Rectal smooth muscle tissue (tissue), 1 donor: ENCODE measurements around the gene DIP2B.

Source experiments
- H3K27ac ChIP-seq: one replicate; pipeline ENCODE4 v1.7.0; 2013; ENCODE audit warnings: low read depth, low read length, inconsistent platforms
- H3K27me3 ChIP-seq: one replicate; pipeline ENCODE4 v1.7.0; 2013; ENCODE audit warnings: low read length; ENCODE audit not compliant: control insufficient read depth, insufficient read depth
- H3K36me3 ChIP-seq: one replicate; pipeline ENCODE4 v1.7.0; 2013; ENCODE audit warnings: low read length; ENCODE audit not compliant: control insufficient read depth, insufficient read depth
- H3K4me1 ChIP-seq: one replicate; pipeline ENCODE4 v1.7.0; 2013; ENCODE audit warnings: low read length; ENCODE audit not compliant: control insufficient read depth, insufficient read depth
- H3K4me3 ChIP-seq: one replicate; pipeline ENCODE4 v1.7.0; 2013; ENCODE audit warnings: low read length
- H3K9ac ChIP-seq: one replicate; pipeline ENCODE4 v1.7.0; 2013; ENCODE audit warnings: low read length

The DIP2B gene

DNA sequence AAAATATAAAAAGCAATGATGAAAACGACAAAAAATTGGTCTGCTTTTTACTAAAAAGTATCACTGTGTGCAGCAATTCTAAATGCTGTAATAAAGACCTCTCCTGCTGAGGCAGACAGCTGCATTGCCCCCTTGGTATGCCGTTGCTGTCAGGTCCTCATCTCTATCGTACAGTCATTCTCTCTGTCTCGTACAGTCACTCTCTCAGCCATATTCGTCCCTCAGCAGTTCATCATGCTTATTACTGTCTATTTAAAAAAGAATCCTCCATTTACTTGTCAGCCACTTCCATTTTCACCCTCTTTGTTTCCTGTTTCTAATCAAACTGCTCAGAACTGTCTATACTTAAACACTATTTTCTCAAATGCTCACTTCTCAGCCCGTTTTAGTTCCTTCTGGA lies 123.6 kb downstream of the DIP2B start:
- Histone ChIP-seq H3K27me3 (no peaks in the 10 kb centered on the region), H3K36me3 (peaks cover 5% of the 10 kb centered on the region), H3K27ac (no peak overlapping the region), H3K4me1 (no peaks in the 10 kb centered on the region), H3K4me3 (no peak overlapping the region), H3K9ac (no peak overlapping the region)

DNA sequence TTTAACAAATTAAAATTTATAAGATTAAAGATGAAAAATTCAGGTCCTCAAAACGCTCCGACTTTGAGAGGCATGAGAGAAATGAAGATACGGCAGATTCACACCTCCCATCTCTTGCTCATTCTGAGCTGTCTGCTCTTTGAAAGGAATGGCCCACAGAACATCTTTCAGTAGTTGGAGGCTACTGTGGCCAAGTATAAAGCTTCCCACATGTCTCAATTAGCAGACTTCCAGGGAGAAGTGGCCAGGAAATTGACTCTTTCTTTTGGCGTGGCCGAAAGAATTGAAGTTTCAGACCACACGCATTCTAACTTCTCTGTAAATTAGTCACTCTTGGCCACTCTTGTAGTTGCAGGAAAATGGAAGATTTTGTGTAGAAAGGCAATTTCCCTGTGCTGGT lies 129.2 kb downstream of the DIP2B start:
- no peak overlapping the region for H3K9ac ChIP-seq
- no peak overlapping the region for H3K4me3 ChIP-seq
- H3K4me1 ChIP-seq = no peaks in the 10 kb centered on the region
- H3K27ac ChIP-seq = no peak overlapping the region
- H3K36me3 ChIP-seq = peaks cover 2% of the 10 kb centered on the region
- H3K27me3 ChIP-seq = no peaks in the 10 kb centered on the region

DNA sequence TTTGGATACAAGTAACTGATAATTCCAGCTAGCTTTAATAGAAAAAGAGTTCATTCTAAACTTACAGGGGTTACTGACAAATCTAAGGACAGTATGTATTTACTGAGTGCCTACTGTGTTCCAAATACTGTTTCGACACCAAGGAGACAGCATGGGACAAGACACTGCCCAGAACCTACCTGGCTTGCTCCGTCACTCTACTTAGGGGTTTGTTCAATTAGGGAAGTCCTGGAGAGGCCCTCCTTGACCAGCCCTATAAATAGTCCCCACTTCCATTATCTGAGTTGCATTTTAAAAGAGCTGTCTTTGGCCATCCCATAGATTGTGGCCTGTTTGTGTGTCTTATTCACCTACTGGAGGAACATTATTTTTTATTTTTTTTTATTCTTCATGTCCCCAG lies 129.6 kb downstream of the DIP2B start:
- Histone ChIP-seq H3K4me3 (no peak overlapping the region), H3K4me1 (no peaks in the 10 kb centered on the region), H3K9ac (no peak overlapping the region), H3K36me3 (no peaks in the 10 kb centered on the region), H3K27ac (no peak overlapping the region), H3K27me3 (no peaks in the 10 kb centered on the region)

DNA sequence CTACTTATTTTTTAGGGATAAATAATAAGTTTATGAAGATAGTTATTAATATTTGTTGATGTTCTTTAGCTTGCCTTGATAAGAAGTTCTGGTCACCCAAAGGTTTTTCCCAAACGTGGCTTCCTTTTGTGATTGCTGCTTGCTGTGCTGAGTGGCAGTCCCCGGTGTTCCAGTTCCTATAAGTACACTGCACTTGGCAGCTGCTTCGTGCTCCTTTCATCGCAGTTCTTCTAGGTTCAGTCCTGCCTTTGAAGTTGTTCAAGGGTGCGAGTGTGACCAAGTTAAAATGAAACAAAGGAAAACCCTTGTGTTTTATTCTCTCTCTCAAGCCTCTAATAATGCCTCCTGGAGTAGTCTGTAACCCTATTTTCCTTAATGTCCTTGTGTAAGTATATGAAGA lies 130.6 kb downstream of the DIP2B start:
- Histone ChIP-seq H3K36me3 (no peaks in the 10 kb centered on the region), H3K9ac (no peak overlapping the region), H3K4me3 (no peak overlapping the region), H3K4me1 (no peaks in the 10 kb centered on the region), H3K27ac (no peak overlapping the region), H3K27me3 (no peaks in the 10 kb centered on the region)

DNA sequence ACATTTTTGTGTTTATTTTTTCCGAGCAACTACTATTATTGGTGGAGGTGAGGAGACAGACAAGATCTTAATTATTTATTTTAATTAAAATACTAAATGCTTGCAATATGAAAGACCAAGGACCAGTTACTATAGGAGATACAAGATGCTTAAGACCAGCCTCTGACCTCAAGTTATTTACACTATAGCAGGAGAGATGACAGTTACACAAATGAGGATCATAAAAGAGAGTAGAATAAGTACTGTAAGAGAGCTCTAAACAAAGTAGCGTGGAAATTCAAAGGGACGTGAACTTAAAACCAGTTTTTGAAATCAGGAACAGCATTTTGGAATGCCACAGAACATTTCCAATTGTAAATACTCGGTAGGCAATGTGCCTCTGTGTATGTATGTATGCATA lies 131.1 kb downstream of the DIP2B start:
- Histone ChIP-seq H3K9ac (no peak overlapping the region), H3K27ac (no peak overlapping the region), H3K4me1 (no peaks in the 10 kb centered on the region), H3K36me3 (no peaks in the 10 kb centered on the region), H3K27me3 (no peaks in the 10 kb centered on the region), H3K4me3 (no peak overlapping the region)

DNA sequence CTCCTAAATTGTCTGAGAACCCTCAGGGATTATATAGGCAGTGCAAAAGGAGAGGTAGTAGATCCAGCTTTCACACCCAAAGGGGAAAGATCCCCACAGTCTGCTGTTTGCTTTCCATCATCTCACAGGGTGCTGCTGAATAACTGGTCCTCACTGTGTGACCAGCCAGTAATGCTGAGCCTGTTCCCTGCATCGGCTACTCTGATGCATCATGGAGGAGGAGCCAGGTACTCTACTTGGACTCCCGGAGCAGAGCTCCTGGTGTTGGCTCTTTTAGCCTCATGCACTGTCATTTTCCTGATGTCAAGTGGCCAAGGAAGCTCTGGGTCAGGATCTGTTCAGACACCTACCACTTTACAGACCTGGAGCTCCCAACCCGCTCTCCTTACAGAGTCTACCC lies 131.7 kb downstream of the DIP2B start:
- Histone ChIP-seq H3K4me1 (no peaks in the 10 kb centered on the region), H3K4me3 (no peak overlapping the region), H3K27ac (no peak overlapping the region), H3K36me3 (no peaks in the 10 kb centered on the region), H3K9ac (no peak overlapping the region), H3K27me3 (no peaks in the 10 kb centered on the region)

DNA sequence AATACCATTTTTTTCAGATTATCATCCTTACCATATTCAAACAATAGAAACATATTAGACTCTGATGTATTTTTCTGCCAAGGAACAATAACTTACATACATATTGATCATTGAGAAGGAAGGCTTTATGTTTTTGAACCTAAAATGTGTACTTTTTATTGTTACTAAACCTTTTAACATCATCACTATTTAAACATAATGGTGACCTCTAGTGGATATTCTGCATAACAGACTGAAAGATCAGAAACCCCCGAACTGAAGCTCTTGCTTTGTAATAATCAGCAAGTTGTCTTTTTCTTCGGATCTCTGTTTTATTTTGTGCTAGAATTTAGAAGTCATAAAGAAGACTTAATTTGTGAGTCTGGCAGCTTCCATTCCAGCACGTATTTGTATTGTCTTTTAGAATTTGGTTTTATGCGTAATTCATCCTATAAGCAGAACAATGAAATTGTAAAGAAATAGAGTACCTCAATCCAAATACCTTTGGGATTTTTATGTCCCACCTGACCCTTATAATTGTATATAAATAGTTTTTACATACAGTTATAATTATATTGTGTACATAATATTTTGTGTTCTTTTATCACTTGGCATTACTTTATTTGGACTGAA lies 133.2 kb downstream of the DIP2B start:
- H3K4me1 ChIP-seq = no peaks in the 10 kb centered on the region
- H3K4me3 ChIP-seq = no peak overlapping the region
- no peaks in the 10 kb centered on the region for H3K36me3 ChIP-seq
- no peaks in the 10 kb centered on the region for H3K27me3 ChIP-seq
- H3K27ac ChIP-seq = no peak overlapping the region
- H3K9ac ChIP-seq = no peak overlapping the region

DNA sequence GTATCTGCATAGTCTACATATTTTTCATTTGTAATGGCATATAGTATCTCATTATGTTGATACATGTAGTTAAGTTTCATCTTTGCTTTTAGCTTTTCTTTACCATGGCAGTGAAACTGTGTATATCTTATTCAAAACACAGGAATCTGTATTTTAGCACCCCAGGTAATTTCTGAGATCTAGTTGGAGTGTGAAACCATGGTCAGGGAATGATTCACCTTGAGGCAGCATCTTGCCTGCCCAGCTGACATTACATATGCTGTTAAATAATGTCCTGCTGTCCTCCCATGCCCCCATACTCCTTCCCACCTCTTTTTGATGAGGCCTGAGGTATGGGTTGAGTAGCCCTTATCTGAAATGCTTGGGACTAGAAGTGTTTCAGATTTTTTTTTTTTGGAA lies 133.7 kb downstream of the DIP2B start:
- Histone ChIP-seq H3K4me3 (no peak overlapping the region), H3K27me3 (no peaks in the 10 kb centered on the region), H3K27ac (no peak overlapping the region), H3K9ac (no peak overlapping the region), H3K4me1 (no peaks in the 10 kb centered on the region), H3K36me3 (no peaks in the 10 kb centered on the region)

DNA sequence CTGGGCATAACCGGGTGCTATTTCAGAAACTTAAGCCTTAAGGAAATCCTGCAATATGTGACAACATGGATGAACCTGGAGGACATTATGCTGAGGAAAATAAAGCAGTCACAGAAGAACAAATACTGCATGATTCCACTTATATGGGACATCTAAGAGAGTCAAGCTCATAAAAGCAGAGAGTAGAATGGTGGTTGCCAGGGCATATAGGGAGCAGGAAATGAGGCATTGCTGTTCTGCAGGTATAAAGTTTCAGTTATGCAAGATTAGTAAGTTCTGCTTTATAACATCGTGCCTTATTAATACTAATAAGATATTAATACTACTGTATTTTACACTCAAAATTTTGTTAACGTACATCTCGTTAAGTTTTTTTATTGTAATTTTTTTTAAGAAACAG lies 134.9 kb downstream of the DIP2B start:
- H3K4me3 ChIP-seq = no peak overlapping the region
- H3K27ac ChIP-seq = no peak overlapping the region
- no peaks in the 10 kb centered on the region for H3K36me3 ChIP-seq
- no peaks in the 10 kb centered on the region for H3K27me3 ChIP-seq
- H3K4me1 ChIP-seq = no peaks in the 10 kb centered on the region
- H3K9ac ChIP-seq = no peak overlapping the region

DNA sequence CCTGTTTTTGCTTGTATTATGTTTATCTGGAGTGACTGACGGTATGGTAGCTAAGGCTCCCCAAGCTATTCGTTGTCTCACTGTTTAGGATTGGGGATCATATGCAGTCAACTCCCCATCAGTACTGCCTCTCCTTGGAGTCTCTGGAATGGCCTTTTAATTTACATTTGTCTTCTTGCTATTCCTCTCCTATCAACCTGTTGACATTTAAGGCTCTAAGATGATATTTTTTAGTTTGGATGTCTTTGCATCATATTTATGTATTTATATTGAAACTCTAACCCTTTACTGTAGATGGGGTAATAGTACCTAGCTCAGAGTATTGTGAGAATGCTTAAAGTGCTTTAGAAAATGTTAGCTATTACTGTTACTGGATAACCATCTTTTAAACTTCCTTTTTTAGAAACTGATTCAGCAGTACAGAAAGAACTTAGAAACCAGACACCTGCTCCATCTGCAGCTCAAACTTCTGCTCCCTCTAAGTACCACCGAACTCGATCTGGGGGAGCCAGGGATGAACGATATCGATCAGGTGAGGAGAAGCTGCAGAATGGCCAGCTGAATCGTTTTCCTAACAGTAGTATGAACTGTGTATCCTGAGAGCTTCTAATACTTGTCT lies 135.6 kb downstream of the DIP2B start:
- Histone ChIP-seq H3K4me1 (no peaks in the 10 kb centered on the region), H3K4me3 (no peak overlapping the region), H3K9ac (no peak overlapping the region), H3K27me3 (no peaks in the 10 kb centered on the region), H3K27ac (no peak overlapping the region), H3K36me3 (no peaks in the 10 kb centered on the region)

DNA sequence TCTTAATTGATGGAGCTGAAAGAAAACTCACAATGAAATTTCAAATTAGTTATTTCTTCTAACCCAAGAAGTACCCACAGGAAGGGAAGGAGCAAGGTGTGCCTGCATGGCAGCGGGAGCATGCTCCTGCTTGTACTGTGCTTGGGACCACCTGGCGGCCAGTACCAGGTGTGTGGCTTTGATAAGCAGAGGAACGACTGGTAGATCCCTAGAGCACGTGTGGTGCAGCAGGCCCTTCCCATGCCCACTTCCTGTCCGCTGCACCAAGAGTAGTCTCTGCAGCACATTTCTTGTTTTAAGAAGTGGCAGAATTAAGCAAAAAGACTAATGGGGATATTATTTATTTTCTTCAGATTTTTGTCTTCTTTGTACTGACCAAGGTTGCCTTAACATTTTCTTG lies 136.8 kb downstream of the DIP2B start:
- Histone ChIP-seq H3K9ac (no peak overlapping the region), H3K27ac (no peak overlapping the region), H3K27me3 (no peaks in the 10 kb centered on the region), H3K4me3 (no peak overlapping the region), H3K36me3 (no peaks in the 10 kb centered on the region), H3K4me1 (no peaks in the 10 kb centered on the region)

DNA sequence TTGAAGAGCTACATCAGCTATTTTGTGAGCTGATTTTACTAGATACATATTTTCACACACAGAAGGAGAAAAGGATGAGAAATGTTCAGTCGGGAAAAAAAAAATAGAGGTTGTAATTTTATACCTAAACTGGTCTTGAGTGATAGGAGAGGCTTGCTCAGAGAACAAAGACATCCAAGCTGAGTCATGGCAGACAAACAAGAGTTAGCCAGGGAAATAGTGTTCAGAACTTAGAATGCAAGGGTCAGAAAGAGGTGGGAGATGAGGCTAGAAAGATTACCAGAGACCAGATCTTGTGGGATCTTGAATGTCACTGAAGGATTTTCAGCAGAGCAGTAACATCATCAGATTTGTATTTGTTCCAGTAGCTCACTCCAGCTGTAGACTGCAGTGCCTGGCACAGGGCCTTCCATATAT lies 137.3 kb downstream of the DIP2B start:
- no peak overlapping the region for H3K4me3 ChIP-seq
- no peaks in the 10 kb centered on the region for H3K27me3 ChIP-seq
- H3K36me3 ChIP-seq = no peaks in the 10 kb centered on the region
- no peak overlapping the region for H3K9ac ChIP-seq
- no peaks in the 10 kb centered on the region for H3K4me1 ChIP-seq
- no peak overlapping the region for H3K27ac ChIP-seq

DNA sequence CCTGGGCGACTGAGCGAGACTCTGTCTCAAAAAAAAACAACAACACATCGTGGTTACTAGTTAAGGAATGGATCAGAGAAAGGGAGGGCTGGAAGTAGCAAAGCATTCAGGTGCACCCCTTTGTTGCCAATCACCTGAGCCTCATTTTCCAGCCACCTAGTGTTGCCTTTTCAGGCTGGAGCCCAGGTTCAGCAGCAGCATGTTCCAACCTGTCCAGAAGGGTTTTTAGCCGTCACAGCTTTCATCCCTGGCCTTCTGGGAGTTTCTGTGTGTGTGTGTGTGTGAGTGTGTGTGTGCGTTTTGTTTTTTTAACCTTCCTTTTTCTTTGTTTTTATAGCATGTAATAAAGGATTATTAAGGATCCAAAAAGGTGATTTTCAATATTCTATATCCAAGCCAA lies 138.0 kb downstream of the DIP2B start:
- Histone ChIP-seq H3K27ac (no peak overlapping the region), H3K36me3 (no peaks in the 10 kb centered on the region), H3K4me1 (no peaks in the 10 kb centered on the region), H3K4me3 (no peak overlapping the region), H3K27me3 (no peaks in the 10 kb centered on the region), H3K9ac (no peak overlapping the region)
